HS-5 (cell line): Measurements from ENCODE around the gene ARID1B.

Source experiments
- DNase-seq: peaks from one replicate; pipeline ENCODE4 v3.0.0-alpha.2; 2012; ENCODE audit warnings: low read depth

Gene ARID1B

GRCh38 chr6:157054531-157054979 lies 277.4 kb downstream of the ARID1B start:
- no peak for DNase-seq

- no peak for DNase-seq
Measured at GRCh38 chr6:157055863-157056262, 278.7 kb downstream of the ARID1B start.

- DNase-seq: no peak
Measured at GRCh38 chr6:157056275-157056674, 279.1 kb downstream of the ARID1B start.

GRCh38 chr6:157058574-157058973 lies 281.4 kb downstream of the ARID1B start:
- DNase-seq: no peak

GRCh38 chr6:157059781-157060180 lies 282.6 kb downstream of the ARID1B start:
- DNase-seq: no peak

- no peak for DNase-seq
Measured at GRCh38 chr6:157060440-157060952, 283.3 kb downstream of the ARID1B start.

GRCh38 chr6:157061770-157062594 lies 284.8 kb downstream of the ARID1B start:
- DNase-seq: no peak

GRCh38 chr6:157063176-157063905 lies 286.2 kb downstream of the ARID1B start:
- DNase-seq: no peak

GRCh38 chr6:157063923-157064322 lies 286.7 kb downstream of the ARID1B start:
- no peak for DNase-seq

GRCh38 chr6:157064502-157064901 lies 287.3 kb downstream of the ARID1B start:
- no peak for DNase-seq

GRCh38 chr6:157065366-157065765 lies 288.2 kb downstream of the ARID1B start:
- no peak for DNase-seq

GRCh38 chr6:157066781-157067491 lies 289.8 kb downstream of the ARID1B start:
- DNase-seq: no peak

- DNase-seq: no peak
Measured at GRCh38 chr6:157067507-157067906, 290.3 kb downstream of the ARID1B start.

- no peak for DNase-seq
Measured at GRCh38 chr6:157068691-157069324, 291.6 kb downstream of the ARID1B start.

- no peak for DNase-seq
Measured at GRCh38 chr6:157069585-157069984, 292.4 kb downstream of the ARID1B start.

- DNase-seq: no peak
Measured at GRCh38 chr6:157070403-157071107, 293.4 kb downstream of the ARID1B start.

GRCh38 chr6:157072128-157072527 lies 294.9 kb downstream of the ARID1B start:
- no peak for DNase-seq

GRCh38 chr6:157073596-157073995 lies 296.4 kb downstream of the ARID1B start:
- no peak for DNase-seq

GRCh38 chr6:157074969-157075368 lies 297.8 kb downstream of the ARID1B start:
- no peak for DNase-seq

- peak; percentile 48 for DNase-seq
Measured at GRCh38 chr6:157075549-157076450, 298.6 kb downstream of the ARID1B start.
